K562 (cell line): ENCODE measurements around the gene DIP2B. TPM values are rescaled to one million over a fixed set of nuclear protein-coding genes. Genes with fewer than 3 reads are reported as not detected.

Experiments used
- CCNT2 ChIP-seq: IDR thresholded peaks from 2 replicates; pipeline ENCODE4 v1.6.1; 2011; ENCODE audit warnings: borderline replicate concordance, low read depth, mild to moderate bottlenecking, moderate library complexity, mixed read lengths, low read length; ENCODE audit not compliant: insufficient read length; ENCODE audit errors: extremely low read depth
- CSDE1 ChIP-seq, 2 experiments: fragments of 450-650 bp; IDR thresholded peaks; 2 replicates each; pipeline ENCODE4 v1.6.1; 2016; ENCODE audit warnings: mild to moderate bottlenecking in 1 of 2
- GTF2A2 ChIP-seq: IDR thresholded peaks from 2 replicates; pipeline ENCODE4 v1.6.1; 2016; ENCODE audit warnings: mild to moderate bottlenecking, missing genetic modification characterization, missing compliant biosample characterization
- KDM5B ChIP-seq: fragments of 200-600 bp; sonication (generic); IDR thresholded peaks from 2 replicates; pipeline ENCODE4 v1.6.1; 2012; ENCODE audit warnings: low read depth, mild to moderate bottlenecking, moderate library complexity, low read length, control low read depth, inconsistent platforms; ENCODE audit not compliant: insufficient replicate concordance
- KLF16 ChIP-seq: IDR thresholded peaks from 2 replicates; pipeline ENCODE4 v1.6.1; 2016; ENCODE audit warnings: antibody characterized with exemption
- MAZ ChIP-seq, 2 experiments: fragments of 450-650 bp in 1 of 2; sonication (generic) in 1 of 2; formaldehyde crosslinking; IDR thresholded peaks in 1 of 2; conservative IDR thresholded peaks in 1 of 2; 2 replicates each; pipeline versions ENCODE4 v1.4.0 to v1.5.0; 2020; ENCODE audit warnings: mild to moderate bottlenecking in 1 of 2, missing genetic modification reagents in 1 of 2
- PCBP2 ChIP-seq: fragments of 200-400 bp; formaldehyde crosslinking; IDR thresholded peaks from 2 replicates; pipeline ENCODE4 v1.6.1; 2018; ENCODE audit warnings: low read length, low read depth, mild to moderate bottlenecking, moderate library complexity; ENCODE audit not compliant: poor library complexity, severe bottlenecking
- TOE1 ChIP-seq, 2 experiments: fragments of 450-650 bp in 1 of 2; sonication (generic) in 1 of 2; formaldehyde crosslinking in 1 of 2; IDR thresholded peaks; 2 replicates each; pipeline versions ENCODE4 v1.7.1 to v1.8.0; 2016 to 2022; ENCODE audit warnings: borderline replicate concordance in 2 of 2, mild to moderate bottlenecking in 2 of 2, antibody characterized with exemption in 1 of 2, inconsistent platforms in 1 of 2, low read depth in 1 of 2, missing genetic modification reagents in 1 of 2, moderate library complexity in 1 of 2
- ZNF324 ChIP-seq: fragments of 250-450 bp; sonication (Bioruptor Pico); IDR thresholded peaks from 2 replicates; pipeline ENCODE4 v1.4.0; 2020; ENCODE audit warnings: mild to moderate bottlenecking
- ZNF384 ChIP-seq: IDR thresholded peaks from 2 replicates; pipeline ENCODE4 v1.6.1; 2012; ENCODE audit warnings: low read depth, low read length, improper control_type of control experiment
- ZNF408 ChIP-seq: fragments of 250-450 bp; sonication (Bioruptor Pico); IDR thresholded peaks from 2 replicates; pipeline ENCODE4 v1.4.0; 2020; ENCODE audit warnings: low read depth, mild to moderate bottlenecking, moderate library complexity
- ZNF436 ChIP-seq: fragments of 250-450, 450-650 bp; sonication (Bioruptor Pico); formaldehyde crosslinking; IDR thresholded peaks from 2 replicates; pipeline ENCODE4 v1.7.0; 2020; ENCODE audit warnings: mild to moderate bottlenecking
- polyA plus RNA-seq, 8 experiments: library from polyadenylated mRNA; depleted of rRNA in 4 of 8; stranded (reverse) in 5 of 8; unstranded in 3 of 8; fragments of >200 nt; fragmentation: Nextera tagmentation in 2 of 8; fragmentation: Illumina TruSeq in 1 of 8; extraction: Ambion mirVana in 2 of 8; extraction: Trizol in 1 of 8; gene quantifications; 2 replicates each; pipeline versions ENCODE4 v1.2.1 to v1.2.3, GENCODE V29; 2011 to 2014; ENCODE audit warnings: inconsistent platforms in 1 of 8, missing spikeins in 1 of 8
- total RNA-seq, 7 experiments: library from RNA; depleted of rRNA in 6 of 7; stranded (reverse); fragments of >200 nt in 6 of 7; fragmentation: Illumina TruSeq in 2 of 7; extraction: Trizol in 2 of 7; gene quantifications; 2 replicates each; pipeline versions ENCODE4 v1.2.1 to v1.2.3, GENCODE V29; 2011 to 2021; ENCODE audit warnings: low replicate concordance in 1 of 7
- TF ChIP-seq, protein P1 (sequence below): fragments of 450-650 bp; IDR thresholded peaks from 2 replicates; pipeline ENCODE4 v1.6.1; 2017; ENCODE audit warnings: antibody characterized with exemption, mild to moderate bottlenecking

The DIP2B gene
- total and polyA plus RNA-seq, 9 of the 15 experiments (the other 6 are each of a cell fraction or from before 2014, with no cell fraction given), result 4.6 to 26.1 (median 18.8) TPM

DNA sequence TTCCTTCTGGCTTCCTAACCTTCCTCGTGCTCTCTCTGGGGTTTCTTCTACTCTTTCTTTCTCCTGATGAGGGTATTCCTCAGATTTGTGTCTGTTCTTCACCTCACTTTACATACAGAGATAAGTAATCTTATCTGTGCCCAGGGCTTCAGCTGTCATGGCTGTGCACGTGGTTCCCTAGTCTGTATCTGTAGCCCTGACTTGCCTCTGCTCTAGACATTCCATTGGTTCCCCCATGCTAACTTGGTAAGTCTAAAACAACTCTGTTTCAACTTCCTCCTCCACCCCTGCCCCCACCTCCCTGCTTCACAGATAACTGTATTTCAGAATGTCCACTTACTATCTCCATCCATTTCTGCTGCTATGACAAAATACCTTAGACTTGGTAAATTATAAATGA lies 10.8 kb downstream of the DIP2B start (continued):
- TF ChIP-seq CCNT2 (no peak), ZNF408 (CRISPR knock-in tag) (no peak), ZNF436 (CRISPR knock-in tag) (no peak), CSDE1 (IDR thresholded peaks at IDR 0.05) (no peak), KDM5B (no peak), ZNF384 (no peak), GTF2A2 (tag) (no peak), TOE1 (IDR thresholded peaks at IDR 0.05; ENCODE audit: borderline replicate concordance) (no peak), TOE1 (CRISPR knock-in tag; IDR thresholded peaks at IDR 0.05; ENCODE audit: borderline replicate concordance, low read depth) (no peak), ZNF324 (CRISPR knock-in tag) (no peak), MAZ (CRISPR knock-in tag; conservative IDR thresholded peaks at IDR 0.05 in 1 of 2, IDR thresholded peaks at IDR 0.05 in 1 of 2) (0 out of 4 replicates have a peak, but pooled peaks of 1 of the 2 experiments have one; percentile 21), PCBP2 (no peak), KLF16 (no peak)
- TF ChIP-seq, protein P1, sequence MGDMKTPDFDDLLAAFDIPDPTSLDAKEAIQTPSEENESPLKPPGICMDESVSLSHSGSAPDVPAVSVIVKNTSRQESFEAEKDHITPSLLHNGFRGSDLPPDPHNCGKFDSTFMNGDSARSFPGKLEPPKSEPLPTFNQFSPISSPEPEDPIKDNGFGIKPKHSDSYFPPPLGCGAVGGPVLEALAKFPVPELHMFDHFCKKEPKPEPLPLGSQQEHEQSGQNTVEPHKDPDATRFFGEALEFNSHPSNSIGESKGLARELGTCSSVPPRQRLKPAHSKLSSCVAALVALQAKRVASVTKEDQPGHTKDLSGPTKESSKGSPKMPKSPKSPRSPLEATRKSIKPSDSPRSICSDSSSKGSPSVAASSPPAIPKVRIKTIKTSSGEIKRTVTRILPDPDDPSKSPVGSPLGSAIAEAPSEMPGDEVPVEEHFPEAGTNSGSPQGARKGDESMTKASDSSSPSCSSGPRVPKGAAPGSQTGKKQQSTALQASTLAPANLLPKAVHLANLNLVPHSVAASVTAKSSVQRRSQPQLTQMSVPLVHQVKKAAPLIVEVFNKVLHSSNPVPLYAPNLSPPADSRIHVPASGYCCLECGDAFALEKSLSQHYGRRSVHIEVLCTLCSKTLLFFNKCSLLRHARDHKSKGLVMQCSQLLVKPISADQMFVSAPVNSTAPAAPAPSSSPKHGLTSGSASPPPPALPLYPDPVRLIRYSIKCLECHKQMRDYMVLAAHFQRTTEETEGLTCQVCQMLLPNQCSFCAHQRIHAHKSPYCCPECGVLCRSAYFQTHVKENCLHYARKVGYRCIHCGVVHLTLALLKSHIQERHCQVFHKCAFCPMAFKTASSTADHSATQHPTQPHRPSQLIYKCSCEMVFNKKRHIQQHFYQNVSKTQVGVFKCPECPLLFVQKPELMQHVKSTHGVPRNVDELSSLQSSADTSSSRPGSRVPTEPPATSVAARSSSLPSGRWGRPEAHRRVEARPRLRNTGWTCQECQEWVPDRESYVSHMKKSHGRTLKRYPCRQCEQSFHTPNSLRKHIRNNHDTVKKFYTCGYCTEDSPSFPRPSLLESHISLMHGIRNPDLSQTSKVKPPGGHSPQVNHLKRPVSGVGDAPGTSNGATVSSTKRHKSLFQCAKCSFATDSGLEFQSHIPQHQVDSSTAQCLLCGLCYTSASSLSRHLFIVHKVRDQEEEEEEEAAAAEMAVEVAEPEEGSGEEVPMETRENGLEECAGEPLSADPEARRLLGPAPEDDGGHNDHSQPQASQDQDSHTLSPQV, result 0 out of 2 replicates have a peak, but pooled peaks have one; percentile 25
- TF ChIP-seq, all 486 proteins: peak for 8
